Gastrocnemius medialis (tissue), 4 donors: ENCODE data around the gene ISG20. TPM values are rescaled to one million over a fixed set of nuclear protein-coding genes. Genes with fewer than 3 reads are reported as not detected.

Experiments
- ATAC-seq, 2 donors: fragments of 150-250 bp; one replicate each; pipeline ENCODE4 v1.9.1; 2016
- DNase-seq, 2 donors: peaks; one replicate each; pipeline ENCODE4 v3.0.0-alpha.2; 2019
- H3K27ac ChIP-seq, 4 donors: fragments of 200-600 bp; sonication (generic); 1 replicate in 1 of 4; 2 replicates in 3 of 4; pipeline ENCODE4 v1.5.1; 2016 to 2018; ENCODE audit warnings: mild to moderate bottlenecking in 2 of 4, moderate library complexity in 1 of 4
- H3K27me3 ChIP-seq, 3 donors: fragments of 200-600 bp; sonication (generic) in 2 of 3; 1 replicate in 1 of 3; 2 replicates in 2 of 3; pipeline versions ENCODE4 v1.5.1 to v1.6.0; 2016 to 2019; ENCODE audit warnings: mild to moderate bottlenecking in 1 of 3, moderate library complexity in 1 of 3
- H3K36me3 ChIP-seq, 2 donors: fragments of 200-600 bp; sonication (generic) in 1 of 2; one replicate each; pipeline ENCODE4 v1.5.1; 2017 to 2018
- H3K4me1 ChIP-seq, 2 donors: fragments of 200-600 bp; sonication (generic) in 1 of 2; one replicate each; pipeline ENCODE4 v1.5.1; 2016 to 2017; ENCODE audit warnings: mild to moderate bottlenecking in 2 of 2
- H3K4me3 ChIP-seq, 4 donors: fragments of 200-600 bp; sonication (generic) in 3 of 4; 1 replicate in 1 of 4; 2 replicates in 3 of 4; pipeline ENCODE4 v1.5.1; 2016 to 2019; ENCODE audit warnings: mild to moderate bottlenecking in 2 of 4
- H3K9me3 ChIP-seq, 3 donors: fragments of 200-600 bp; sonication (generic) in 2 of 3; 1 replicate in 1 of 3; 2 replicates in 2 of 3; pipeline ENCODE4 v1.5.1; 2016 to 2019
- POLR2A ChIP-seq, 2 donors: fragments of 450-650 bp; IDR thresholded peaks; one replicate each; pipeline ENCODE4 v1.6.1; 2017; ENCODE audit warnings: antibody characterized with exemption in 2 of 2, mild to moderate bottlenecking in 2 of 2, moderate library complexity in 2 of 2
- in situ Hi-C, 4 donors: fragments of 200-750 bp; cut with MboI; loops; one replicate each; pipeline versions ENCODE4 v1.15.0 to v1.8.0; 2017; ENCODE audit warnings: low sequenced_read_pairs in 4 of 4
- intact Hi-C: fragments of 100-400 bp; cut with DNase I; formaldehyde crosslinking; loops from one replicate; pipeline ENCODE4 v1.15.1; 2023; ENCODE audit warnings: low total_unique reads
- total RNA-seq, 4 donors: library from RNA; depleted of rRNA; stranded (reverse); fragments of >200 nt; gene quantifications; one replicate each; pipeline versions ENCODE4 v1.1.0 to v1.2.3, GENCODE V29; 2016
- TF ChIP-seq, protein P1 (sequence below), 5 experiments: fragments of 450-650 bp in 3 of 5; fragments of 200-600 bp in 2 of 5; sonication (generic) in 2 of 5; IDR thresholded peaks in 4 of 5; conservative IDR thresholded peaks in 1 of 5; 1 replicate in 4 of 5; 2 replicates in 1 of 5; pipeline ENCODE4 v1.5.1; 2016 to 2019; ENCODE audit warnings: antibody characterized with exemption in 5 of 5, mild to moderate bottlenecking in 3 of 5, moderate library complexity in 3 of 5

Gene ISG20
- total RNA-seq, 4 donors from 2014 or later, result 1.2 to 9.2 (median 1.6) TPM

DNA sequence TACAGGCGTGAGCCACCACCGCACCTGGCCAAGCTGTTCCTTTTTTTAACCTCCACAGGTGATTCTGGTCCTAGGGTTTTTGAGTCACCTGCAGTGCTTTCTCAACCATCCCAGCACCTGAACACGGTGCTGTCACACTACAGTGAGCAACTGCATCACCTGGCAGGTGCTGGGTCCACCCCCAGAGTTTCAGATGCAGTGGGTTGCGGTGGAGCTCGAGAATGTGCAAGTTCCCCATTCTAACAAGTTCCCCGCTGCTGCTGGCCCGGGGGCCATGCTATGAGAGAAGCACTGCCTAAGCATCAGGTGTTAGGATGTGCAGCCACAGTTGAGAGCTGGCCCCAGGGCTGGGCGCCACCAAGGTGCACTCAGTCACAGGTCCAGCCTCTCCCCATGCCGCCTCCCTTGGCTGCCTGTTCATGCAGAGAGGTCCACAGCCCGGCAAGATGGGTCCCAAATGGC lies 18.0 kb downstream of the ISG20 start:
- Histone ChIP-seq H3K27me3 (no peaks in the 10 kb centered on the region), H3K36me3 (no peaks in the 10 kb centered on the region), H3K27ac (no peak overlapping the region), H3K4me1 (peaks cover 0 to 2% of the 10 kb centered on the region in 2 donors), H3K9me3 (no peaks in the 10 kb centered on the region), H3K4me3 (no peak overlapping the region)
- ATAC-seq, result no peak
- TF ChIP-seq POLR2A (IDR thresholded peaks at IDR 0.05), result no peak
- TF ChIP-seq, protein P1, sequence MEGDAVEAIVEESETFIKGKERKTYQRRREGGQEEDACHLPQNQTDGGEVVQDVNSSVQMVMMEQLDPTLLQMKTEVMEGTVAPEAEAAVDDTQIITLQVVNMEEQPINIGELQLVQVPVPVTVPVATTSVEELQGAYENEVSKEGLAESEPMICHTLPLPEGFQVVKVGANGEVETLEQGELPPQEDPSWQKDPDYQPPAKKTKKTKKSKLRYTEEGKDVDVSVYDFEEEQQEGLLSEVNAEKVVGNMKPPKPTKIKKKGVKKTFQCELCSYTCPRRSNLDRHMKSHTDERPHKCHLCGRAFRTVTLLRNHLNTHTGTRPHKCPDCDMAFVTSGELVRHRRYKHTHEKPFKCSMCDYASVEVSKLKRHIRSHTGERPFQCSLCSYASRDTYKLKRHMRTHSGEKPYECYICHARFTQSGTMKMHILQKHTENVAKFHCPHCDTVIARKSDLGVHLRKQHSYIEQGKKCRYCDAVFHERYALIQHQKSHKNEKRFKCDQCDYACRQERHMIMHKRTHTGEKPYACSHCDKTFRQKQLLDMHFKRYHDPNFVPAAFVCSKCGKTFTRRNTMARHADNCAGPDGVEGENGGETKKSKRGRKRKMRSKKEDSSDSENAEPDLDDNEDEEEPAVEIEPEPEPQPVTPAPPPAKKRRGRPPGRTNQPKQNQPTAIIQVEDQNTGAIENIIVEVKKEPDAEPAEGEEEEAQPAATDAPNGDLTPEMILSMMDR (IDR thresholded peaks at IDR 0.05 in 4 of 5, conservative IDR thresholded peaks at IDR 0.05 in 1 of 5), result no peak
- DNase-seq, result no peak
- in situ Hi-C loops (loop anchor here in 2 of 4 donors (25.0 kb wide), 1 partner anchor 181 kb away; no protein-coding TSS in a partner anchor), intact Hi-C loops (loop anchor here (1.0 kb wide), 1 partner anchor 178 kb away; no protein-coding TSS in a partner anchor)

DNA sequence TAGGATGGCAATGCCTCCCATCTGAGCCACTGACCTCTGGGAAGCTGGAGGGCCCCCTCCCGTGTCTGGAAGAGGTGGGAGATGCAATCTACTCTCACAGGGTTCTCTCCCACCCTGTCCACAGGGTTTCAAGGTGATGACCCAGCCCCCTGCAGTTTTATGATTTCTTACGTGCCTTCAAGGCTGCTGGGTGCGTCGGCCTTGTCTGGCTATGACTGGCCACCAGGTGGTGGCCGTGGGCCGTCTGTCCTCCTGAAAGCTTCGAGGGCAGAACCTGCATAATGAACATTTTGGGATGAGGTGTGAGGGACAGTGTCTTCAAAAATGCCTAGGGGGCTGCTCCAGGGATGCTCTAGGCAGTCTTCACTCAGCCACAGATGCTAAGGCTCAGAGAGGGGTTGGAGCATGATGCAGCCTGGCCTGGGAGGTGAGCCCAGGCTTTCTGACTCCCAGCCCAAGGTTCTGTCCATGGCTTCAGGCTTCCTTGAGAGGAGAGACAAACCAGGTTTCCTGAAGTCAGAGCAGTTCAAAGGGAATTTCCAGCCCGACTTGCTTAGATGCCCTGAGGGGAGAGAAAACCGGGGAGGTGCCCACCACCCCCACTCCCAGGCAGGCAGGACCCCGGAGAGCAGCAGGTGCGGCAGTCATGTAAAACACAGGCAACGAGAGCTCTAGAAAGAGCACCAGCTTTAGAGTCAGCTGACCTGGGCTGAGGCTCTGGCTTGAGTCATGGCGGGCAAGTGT lies 18.7 kb downstream of the ISG20 start:
- intact Hi-C loops, result loop anchor here (1.0 kb wide), 1 partner anchor 177 kb away; no protein-coding TSS in a partner anchor
- in situ Hi-C loops, result loop anchor here in 2 of 4 donors (25.0 kb wide), 1 partner anchor 180 kb away; no protein-coding TSS in a partner anchor
- ATAC-seq (no peak), DNase-seq (no peak)
- no peaks in the 10 kb centered on the region for H3K27me3 ChIP-seq
- no peak overlapping the region for H3K27ac ChIP-seq
- no peak overlapping the region for H3K4me3 ChIP-seq
- peaks cover 0 to 2% of the 10 kb centered on the region in 2 donors for H3K4me1 ChIP-seq
- no peaks in the 10 kb centered on the region for H3K36me3 ChIP-seq
- H3K9me3 ChIP-seq, result no peaks in the 10 kb centered on the region
- TF ChIP-seq, protein P1 (IDR thresholded peaks at IDR 0.05 in 4 of 5, conservative IDR thresholded peaks at IDR 0.05 in 1 of 5), result peak; percentile 20 to 70 (median 54)
- no peak for TF ChIP-seq POLR2A (IDR thresholded peaks at IDR 0.05)

DNA sequence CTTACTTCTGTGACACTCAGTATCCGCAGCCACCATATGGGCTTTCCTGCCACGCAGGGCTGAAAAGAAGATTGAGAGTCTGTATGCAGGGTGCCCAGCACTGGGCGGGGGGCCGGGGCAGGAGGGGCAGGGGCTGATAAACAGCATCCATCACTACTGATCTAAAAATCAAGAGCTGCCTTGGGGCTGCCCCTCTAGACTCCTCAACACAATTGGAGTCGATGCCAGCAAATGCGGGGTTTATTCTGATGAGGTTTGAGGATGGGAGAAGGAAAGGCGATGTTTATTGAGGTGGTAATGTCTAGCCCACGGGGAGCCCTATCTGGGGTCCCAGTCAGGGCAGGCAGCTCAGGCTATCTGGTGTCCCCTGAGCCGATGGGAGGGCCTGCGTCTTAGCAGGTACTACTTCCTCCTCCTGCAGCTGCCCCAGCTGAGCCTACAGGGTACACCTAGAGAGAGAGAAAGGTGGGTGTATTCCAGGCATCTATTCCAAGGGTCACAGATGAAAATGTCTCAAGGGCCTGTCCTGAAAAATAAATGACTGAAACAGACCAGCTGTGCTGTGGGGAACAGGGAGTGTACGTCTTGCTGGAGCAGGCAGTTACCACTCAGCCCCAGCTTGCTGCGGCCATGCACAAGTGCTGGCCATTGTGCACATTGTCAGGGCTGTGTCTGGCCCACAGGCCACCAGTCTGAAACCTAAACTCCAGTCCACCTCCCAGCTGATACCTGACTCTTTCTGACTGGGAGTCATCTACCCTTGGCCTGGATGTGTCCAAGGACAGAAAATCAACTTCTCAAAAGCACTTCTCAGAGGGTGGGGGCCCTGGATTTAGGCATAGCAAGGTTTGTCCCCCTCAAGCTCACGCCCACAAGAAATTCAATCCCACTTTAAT lies 19.5 kb downstream of the ISG20 start:
- H3K4me1 ChIP-seq, result peaks cover 0 to 2% of the 10 kb centered on the region in 2 donors

More for the DNA sequence above, 19.5 kb downstream of the ISG20 start:
- Histone ChIP-seq H3K4me3 (no peak overlapping the region), H3K27ac (no peak overlapping the region), H3K27me3 (no peaks in the 10 kb centered on the region), H3K36me3 (no peaks in the 10 kb centered on the region), H3K9me3 (no peaks in the 10 kb centered on the region)
- in situ Hi-C loops, result loop anchor here in 2 of 4 donors (25.0 kb wide), 1 partner anchor 179 kb away; no protein-coding TSS in a partner anchor
- ATAC-seq, result peak in 1 of 2 donors; percentile 33
- no peak for DNase-seq
- intact Hi-C loops, result no loop called here
- TF ChIP-seq, protein P1 (IDR thresholded peaks at IDR 0.05 in 4 of 5, conservative IDR thresholded peaks at IDR 0.05 in 1 of 5), result no peak
- no peak for TF ChIP-seq POLR2A (IDR thresholded peaks at IDR 0.05)
